ENCODE data around the gene PHACTR3. TPM values are rescaled to one million over a fixed set of nuclear protein-coding genes. Genes with fewer than 3 reads are reported as not detected.

The PHACTR3 gene
- total RNA-seq, 1 donor from 2014 or later, result 8.7 TPM

- no peak overlapping the region for H3K4me3 Mint-ChIP-seq (ENCODE audit: unreplicated experiment)
- H3K27ac Mint-ChIP-seq (ENCODE audit: unreplicated experiment), result no peak overlapping the region
- no peak for DNase-seq (ENCODE audit: low spot score)
- H3K27me3 Mint-ChIP-seq (ENCODE audit: unreplicated experiment), result no peaks in the 10 kb centered on the region
- TF ChIP-seq CTCF (IDR thresholded peaks at IDR 0.05; ENCODE audit: unreplicated experiment), result no peak
- H3K9me3 Mint-ChIP-seq (ENCODE audit: unreplicated experiment), result peaks cover 9% of the 10 kb centered on the region
- peaks cover 11% of the 10 kb centered on the region for H3K36me3 Mint-ChIP-seq (ENCODE audit: low read depth, unreplicated experiment)
- H3K4me1 Mint-ChIP-seq (ENCODE audit: unreplicated experiment), result peaks cover 8% of the 10 kb centered on the region
Observed at GRCh38 chr20:59650418-59650817, 46.1 kb downstream of the PHACTR3 start.

GRCh38 chr20:59652381-59652780 lies 48.0 kb downstream of the PHACTR3 start:
- no peaks in the 10 kb centered on the region for H3K27me3 Mint-ChIP-seq (ENCODE audit: unreplicated experiment)
- H3K36me3 Mint-ChIP-seq (ENCODE audit: low read depth, unreplicated experiment), result peaks cover 4% of the 10 kb centered on the region
- no peak for DNase-seq (ENCODE audit: low spot score)
- peaks cover 8% of the 10 kb centered on the region for H3K9me3 Mint-ChIP-seq (ENCODE audit: unreplicated experiment)
- peaks cover 8% of the 10 kb centered on the region for H3K4me1 Mint-ChIP-seq (ENCODE audit: unreplicated experiment)
- H3K27ac Mint-ChIP-seq (ENCODE audit: unreplicated experiment), result no peak overlapping the region
- no peak for TF ChIP-seq CTCF (IDR thresholded peaks at IDR 0.05; ENCODE audit: unreplicated experiment)
- no peak overlapping the region for H3K4me3 Mint-ChIP-seq (ENCODE audit: unreplicated experiment)

- no peak for DNase-seq (ENCODE audit: low spot score)
- H3K4me3 Mint-ChIP-seq (ENCODE audit: unreplicated experiment), result no peak overlapping the region
- no peak overlapping the region for H3K27ac Mint-ChIP-seq (ENCODE audit: unreplicated experiment)
- H3K27me3 Mint-ChIP-seq (ENCODE audit: unreplicated experiment), result no peaks in the 10 kb centered on the region
- peaks cover 7% of the 10 kb centered on the region for H3K4me1 Mint-ChIP-seq (ENCODE audit: unreplicated experiment)
- peaks cover 10% of the 10 kb centered on the region for H3K9me3 Mint-ChIP-seq (ENCODE audit: unreplicated experiment)
- no peak for TF ChIP-seq CTCF (IDR thresholded peaks at IDR 0.05; ENCODE audit: unreplicated experiment)
- H3K36me3 Mint-ChIP-seq (ENCODE audit: low read depth, unreplicated experiment), result no peaks in the 10 kb centered on the region
Observed at GRCh38 chr20:59656417-59656816, 52.1 kb downstream of the PHACTR3 start.

- DNase-seq (ENCODE audit: low spot score), result no peak
- H3K27ac Mint-ChIP-seq (ENCODE audit: unreplicated experiment), result no peak overlapping the region
- H3K4me3 Mint-ChIP-seq (ENCODE audit: unreplicated experiment), result no peak overlapping the region
- no peak for TF ChIP-seq CTCF (IDR thresholded peaks at IDR 0.05; ENCODE audit: unreplicated experiment)
- peaks cover 10% of the 10 kb centered on the region for H3K9me3 Mint-ChIP-seq (ENCODE audit: unreplicated experiment)
- H3K4me1 Mint-ChIP-seq (ENCODE audit: unreplicated experiment), result peaks cover 3% of the 10 kb centered on the region
- no peaks in the 10 kb centered on the region for H3K36me3 Mint-ChIP-seq (ENCODE audit: low read depth, unreplicated experiment)
- no peaks in the 10 kb centered on the region for H3K27me3 Mint-ChIP-seq (ENCODE audit: unreplicated experiment)
Observed at GRCh38 chr20:59657459-59658046, 53.2 kb downstream of the PHACTR3 start.

- H3K4me3 Mint-ChIP-seq (ENCODE audit: unreplicated experiment), result no peak overlapping the region
- peaks cover 10% of the 10 kb centered on the region for H3K9me3 Mint-ChIP-seq (ENCODE audit: unreplicated experiment)
- peaks cover 4% of the 10 kb centered on the region for H3K27me3 Mint-ChIP-seq (ENCODE audit: unreplicated experiment)
- H3K4me1 Mint-ChIP-seq (ENCODE audit: unreplicated experiment), result peaks cover 3% of the 10 kb centered on the region
- peaks cover 4% of the 10 kb centered on the region for H3K36me3 Mint-ChIP-seq (ENCODE audit: low read depth, unreplicated experiment)
- no peak overlapping the region for H3K27ac Mint-ChIP-seq (ENCODE audit: unreplicated experiment)
- no peak for DNase-seq (ENCODE audit: low spot score)
- TF ChIP-seq CTCF (IDR thresholded peaks at IDR 0.05; ENCODE audit: unreplicated experiment), result no peak
Observed at GRCh38 chr20:59660471-59660870, 56.1 kb downstream of the PHACTR3 start.
